SK-N-MC (cell line): ENCODE data around the gene CHST5.

ENCODE experiments used
- DNase-seq: peaks from one replicate; pipeline ENCODE4 v3.0.0-alpha.2; 2011; ENCODE audit warnings: low read depth, low spot score
- H3K27ac ChIP-seq: fragments of 200-600 bp; sonication (generic); 2 replicates; pipeline ENCODE4 v1.5.1; 2016; ENCODE audit warnings: mixed run types
- H3K36me3 ChIP-seq: fragments of 200-600 bp; sonication (generic); 2 replicates; pipeline ENCODE4 v1.6.1; 2017; ENCODE audit warnings: antibody characterized with exemption, low read length, mixed read lengths; ENCODE audit not compliant: insufficient read depth
- H3K4me3 ChIP-seq: fragments of 200-600 bp; sonication (generic); 2 replicates; pipeline ENCODE4 v1.5.1; 2016
- H3K9ac ChIP-seq: fragments of 200-600 bp; sonication (generic); 2 replicates; pipeline ENCODE4 v1.8.0; 2017; ENCODE audit warnings: mixed run types, mixed read lengths; ENCODE audit not compliant: insufficient read length
- H3K9me3 ChIP-seq: fragments of 200-600 bp; sonication (generic); 2 replicates; pipeline ENCODE4 v1.6.1; 2017; ENCODE audit warnings: low read depth, mild to moderate bottlenecking, antibody characterized with exemption, low read length, moderate library complexity, mixed read lengths
- EZH2 ChIP-seq: fragments of 200-600 bp; sonication (generic); IDR thresholded peaks from one replicate; pipeline ENCODE4 v1.6.1; 2017; ENCODE audit warnings: antibody characterized with exemption
- FOXP2 ChIP-seq: optimal IDR thresholded peaks from 2 replicates; pipeline ENCODE3; 2011; ENCODE audit warnings: mild to moderate bottlenecking, moderate library complexity; ENCODE audit not compliant: insufficient read depth; ENCODE audit errors: extremely low read length, control extremely low read depth
- POLR2AphosphoS5 ChIP-seq: IDR thresholded peaks from 2 replicates; pipeline ENCODE4 v1.6.1; 2012; ENCODE audit warnings: mild to moderate bottlenecking, low read depth, low read length, borderline replicate concordance

CHST5 gene

GRCh38 chr16:75535901-75536300, at the start of gene CHST5:
CHST5 (minus strand) TSS chr16:75536108; CDS start chr16:75530384, 5,724 bp downstream.
- no peak within 1 kb of the TSS for H3K4me3 ChIP-seq
- no peaks in the 10 kb centered on the region for H3K36me3 ChIP-seq
- H3K9ac ChIP-seq, result no peak within 1 kb of the TSS
- DNase-seq, result no peak
- no peaks in the 10 kb centered on the region for H3K9me3 ChIP-seq
- no peak within 1 kb of the TSS for H3K27ac ChIP-seq
- TF ChIP-seq FOXP2 (no peak), EZH2 (no peak), POLR2AphosphoS5 (no peak)

- Histone ChIP-seq H3K9ac (no peak overlapping the region), H3K9me3 (no peaks in the 10 kb centered on the region), H3K27ac (no peak overlapping the region), H3K4me3 (no peak overlapping the region), H3K36me3 (no peaks in the 10 kb centered on the region)
- no peak for DNase-seq
- TF ChIP-seq POLR2AphosphoS5, result no peak
- TF ChIP-seq FOXP2, result no peak
- TF ChIP-seq EZH2, result no peak
These were observed 48.2 kb upstream of the CHST5 start for GRCh38 chr16:75584108-75584507.

- Histone ChIP-seq H3K27ac (no peak overlapping the region), H3K36me3 (peaks cover 7% of the 10 kb centered on the region), H3K9ac (no peak overlapping the region), H3K9me3 (no peaks in the 10 kb centered on the region), H3K4me3 (no peak overlapping the region)
- TF ChIP-seq FOXP2 (no peak), EZH2 (no peak), POLR2AphosphoS5 (no peak)
- DNase-seq, result no peak
These were observed 43.5 kb upstream of the CHST5 start for GRCh38 chr16:75579281-75579834.

GRCh38 chr16:75578725-75579124, 42.8 kb upstream of the CHST5 start:
- Histone ChIP-seq H3K36me3 (peaks cover 7% of the 10 kb centered on the region), H3K27ac (no peak overlapping the region)
- no peak for TF ChIP-seq EZH2
- no peak for TF ChIP-seq POLR2AphosphoS5
- no peak for TF ChIP-seq FOXP2

GRCh38 chr16:75578212-75578611, 42.3 kb upstream of the CHST5 start:
- DNase-seq, result no peak
- Histone ChIP-seq H3K27ac (no peak overlapping the region), H3K9me3 (no peaks in the 10 kb centered on the region), H3K36me3 (peaks cover 7% of the 10 kb centered on the region), H3K9ac (no peak overlapping the region), H3K4me3 (no peak overlapping the region)
- TF ChIP-seq EZH2, result no peak
- no peak for TF ChIP-seq POLR2AphosphoS5
- no peak for TF ChIP-seq FOXP2

More at GRCh38 chr16:75578725-75579124, 42.8 kb upstream of the CHST5 start:
- Histone ChIP-seq H3K9ac (no peak overlapping the region), H3K4me3 (no peak overlapping the region), H3K9me3 (no peaks in the 10 kb centered on the region)
- DNase-seq, result no peak

- Histone ChIP-seq H3K36me3 (peaks cover 7% of the 10 kb centered on the region), H3K4me3 (no peak overlapping the region), H3K9me3 (no peaks in the 10 kb centered on the region), H3K27ac (no peak overlapping the region), H3K9ac (no peak overlapping the region)
- no peak for TF ChIP-seq FOXP2
- no peak for TF ChIP-seq EZH2
- TF ChIP-seq POLR2AphosphoS5, result no peak
- DNase-seq, result no peak
These were observed 40.5 kb upstream of the CHST5 start for GRCh38 chr16:75576384-75576811.

GRCh38 chr16:75575958-75576357, 40.0 kb upstream of the CHST5 start:
- Histone ChIP-seq H3K9me3 (no peaks in the 10 kb centered on the region), H3K4me3 (no peak overlapping the region), H3K9ac (no peak overlapping the region), H3K36me3 (peaks cover 7% of the 10 kb centered on the region), H3K27ac (no peak overlapping the region)
- DNase-seq, result no peak
- no peak for TF ChIP-seq FOXP2
- no peak for TF ChIP-seq EZH2
- no peak for TF ChIP-seq POLR2AphosphoS5

GRCh38 chr16:75573955-75574354, 38.0 kb upstream of the CHST5 start:
- no peak overlapping the region for H3K9ac ChIP-seq
- H3K4me3 ChIP-seq, result no peak overlapping the region
- peaks cover 15% of the 10 kb centered on the region for H3K36me3 ChIP-seq
- no peaks in the 10 kb centered on the region for H3K9me3 ChIP-seq
- TF ChIP-seq POLR2AphosphoS5 (no peak), EZH2 (no peak), FOXP2 (no peak)
- no peak overlapping the region for H3K27ac ChIP-seq
- DNase-seq, result no peak
